ENCODE data around the gene ACVRL1.
A peak's percentile ranks its signal among the peaks of the same experiment; 100 is the strongest.

Gene ACVRL1

GRCh38 chr12:51944608-51945233 is 37.4 kb downstream of the ACVRL1 start:
- no peak for DNase-seq

GRCh38 chr12:51947246-51947996 is 40.1 kb downstream of the ACVRL1 start:
- DNase-seq: no peak

DNA sequence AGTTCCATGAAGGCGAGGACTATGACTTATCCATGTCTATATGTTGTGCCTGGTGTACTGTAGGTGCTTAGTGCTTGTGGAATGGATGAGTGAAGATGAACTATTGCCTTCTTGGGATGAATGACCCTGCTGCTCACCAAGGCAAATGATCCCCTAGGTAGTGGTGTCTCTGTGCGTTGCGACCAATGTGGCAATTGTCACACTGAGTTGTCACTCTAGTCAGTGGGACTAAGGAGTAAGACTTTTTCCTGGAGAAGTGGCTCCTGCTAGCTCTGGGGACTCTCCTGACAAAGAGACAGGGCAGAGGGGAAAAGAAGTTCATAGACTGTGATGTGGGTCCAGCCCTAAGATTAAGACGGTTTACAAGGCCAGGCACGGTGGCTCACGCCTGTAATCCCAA is 40.8 kb downstream of the ACVRL1 start:
- DNase-seq: no peak

GRCh38 chr12:51949342-51950030 is 42.2 kb downstream of the ACVRL1 start:
- no peak for DNase-seq

DNA sequence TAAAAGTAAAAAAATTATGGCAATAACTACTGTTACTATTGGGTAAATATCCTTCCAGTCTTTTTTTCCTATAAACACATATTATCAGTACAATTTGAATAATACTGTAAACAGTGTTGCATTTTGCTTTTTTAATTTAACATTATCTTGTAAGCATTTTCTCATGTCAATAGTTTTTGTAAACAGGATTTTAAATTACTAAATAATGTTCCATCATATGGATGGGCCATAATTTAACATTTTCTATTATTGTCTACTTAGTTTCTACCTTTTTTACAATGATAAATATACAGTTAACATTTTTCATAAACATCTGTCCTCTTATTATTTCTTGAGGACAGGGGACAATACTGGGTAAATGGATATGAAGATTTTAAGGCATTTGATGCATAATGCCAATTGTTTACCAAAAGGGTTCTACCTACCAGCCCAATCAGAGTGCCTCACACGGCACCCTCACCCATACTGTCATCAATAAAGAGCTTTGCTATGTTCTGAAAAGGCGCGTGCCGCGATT is 43.4 kb downstream of the ACVRL1 start:
- no peak for DNase-seq

- peak; percentile 79 for DNase-seq
Measured at GRCh38 chr12:51951199-51951842, 44.0 kb downstream of the ACVRL1 start, which contains the start of gene ACVR1B. ACVR1B (plus strand) TSS chr12:51951699; CDS start chr12:51951744, 45 bp downstream.

DNA sequence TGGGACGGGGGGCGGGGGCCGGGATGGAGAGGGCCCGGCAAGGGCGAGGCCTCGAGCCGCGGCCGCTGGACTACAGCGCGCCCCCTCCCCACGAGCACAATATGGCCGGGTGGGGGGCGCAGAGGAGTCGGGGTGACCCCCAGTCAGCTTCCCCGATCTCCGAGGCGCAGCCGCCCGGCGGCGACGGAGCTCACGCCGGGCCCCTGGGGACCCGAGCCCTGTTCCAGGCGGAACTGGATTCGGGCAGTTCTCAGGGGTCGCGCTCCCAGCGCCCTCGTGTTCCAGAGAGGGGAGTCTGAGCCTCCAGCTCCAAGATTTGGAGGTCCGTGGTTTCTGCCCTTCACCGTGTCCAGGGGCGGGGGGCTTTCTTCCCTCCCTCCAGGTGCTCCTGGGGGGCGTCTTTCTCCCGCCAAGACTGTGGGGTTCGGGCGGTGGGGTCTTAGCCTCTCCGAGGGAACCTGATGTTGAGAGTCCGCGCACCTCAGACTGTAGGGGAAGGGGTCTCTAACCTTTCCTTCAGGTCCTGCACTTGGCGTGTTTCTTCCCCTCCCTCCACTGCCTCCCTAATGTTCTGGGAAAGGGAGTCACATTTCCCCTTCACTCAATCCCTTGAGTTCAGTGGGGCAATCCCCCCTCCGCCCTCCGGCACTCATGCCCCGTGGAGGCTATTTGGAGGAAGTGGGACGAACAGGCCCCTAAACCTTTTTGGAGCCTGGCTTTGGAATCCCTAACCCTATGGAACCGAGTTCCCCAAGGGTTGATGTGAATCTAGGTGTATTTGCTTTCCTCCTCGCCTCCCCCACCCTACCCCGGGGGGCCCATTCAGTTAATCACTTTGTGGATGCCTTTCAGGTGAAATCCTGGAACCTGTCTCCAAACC is 44.8 kb downstream of the ACVRL1 start:
- peak; percentile 23 for DNase-seq

DNA sequence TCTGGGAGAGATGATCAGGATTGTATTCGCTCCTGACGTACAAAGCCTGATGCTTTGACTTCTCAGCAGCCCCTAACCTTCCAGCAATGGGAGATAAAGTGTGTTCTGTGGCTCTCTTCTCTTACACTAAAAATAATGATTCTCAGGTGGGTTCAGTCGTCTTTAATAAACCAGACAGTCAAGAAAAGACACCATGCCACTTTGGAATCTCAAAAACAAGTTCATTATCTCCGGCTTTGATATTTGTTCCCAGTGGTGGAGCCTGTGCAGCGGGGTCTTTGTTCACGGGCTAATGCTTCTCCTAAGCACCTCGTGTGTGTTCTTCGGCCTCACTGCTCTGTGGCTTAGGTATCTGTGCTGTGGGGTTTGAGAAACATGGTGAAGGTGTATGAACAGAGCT is 45.8 kb downstream of the ACVRL1 start:
- no peak for DNase-seq

GRCh38 chr12:51953864-51954263 is 46.6 kb downstream of the ACVRL1 start:
- no peak for DNase-seq

DNA sequence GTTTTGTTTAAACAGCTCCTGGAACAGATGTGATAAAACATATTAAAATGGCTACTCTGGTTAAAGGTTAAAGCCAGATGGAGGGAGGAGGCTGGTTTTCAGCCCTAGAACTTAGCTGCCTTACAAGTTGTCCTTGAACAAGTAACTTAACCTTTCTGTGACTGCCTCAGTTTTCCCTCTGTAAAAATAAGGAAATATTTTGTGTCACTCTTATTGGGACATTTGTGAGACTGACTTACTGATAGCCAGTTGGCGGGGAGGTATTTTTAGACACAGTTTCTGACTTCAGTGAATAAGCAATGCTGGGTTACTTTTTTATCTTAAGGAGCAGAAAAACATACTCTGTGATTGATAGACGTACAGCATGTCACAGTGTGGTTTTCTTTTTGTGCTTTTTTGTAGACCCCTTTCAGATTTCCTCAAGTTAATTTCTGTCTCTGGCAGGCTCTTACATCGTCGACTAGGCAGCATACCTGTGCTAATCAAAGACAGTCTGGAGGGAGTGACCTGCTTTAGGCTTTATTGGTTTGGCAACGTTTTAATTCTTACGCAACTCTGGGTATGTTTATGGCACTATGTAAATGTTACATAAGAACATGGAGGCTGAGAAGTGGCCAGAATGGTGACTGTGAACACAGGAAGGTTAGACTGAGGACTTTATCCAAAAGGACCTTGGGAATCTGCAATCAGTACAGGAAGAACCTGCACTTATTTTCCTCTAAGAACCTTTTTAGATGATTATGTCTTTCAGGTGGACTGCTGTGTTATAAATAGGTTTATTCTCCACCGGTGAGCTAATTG is 47.5 kb downstream of the ACVRL1 start:
- no peak for DNase-seq

DNA sequence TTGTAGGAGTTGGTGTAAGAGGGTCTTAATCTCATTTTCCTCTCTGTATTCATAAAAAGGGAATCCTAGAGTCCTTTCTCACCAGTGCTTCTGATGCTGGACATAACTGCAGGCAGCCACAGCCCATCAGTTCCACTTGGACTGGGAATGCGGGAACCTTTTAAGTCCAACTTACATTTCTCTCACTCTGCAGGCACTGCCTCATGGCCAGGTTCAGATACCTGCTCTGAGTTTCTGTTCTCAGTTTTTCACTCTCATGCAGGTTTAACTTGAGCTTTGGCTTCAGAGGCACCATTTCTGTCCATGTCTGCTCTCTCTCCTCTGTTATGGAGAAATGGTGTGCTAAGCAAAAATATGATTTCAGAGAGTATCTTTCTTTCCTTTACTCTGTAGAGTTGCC is 48.4 kb downstream of the ACVRL1 start:
- DNase-seq: no peak

GRCh38 chr12:51958542-51958941 is 51.2 kb downstream of the ACVRL1 start:
- no peak for DNase-seq

- no peak for DNase-seq
Measured at GRCh38 chr12:51959211-51959610, 51.9 kb downstream of the ACVRL1 start.

DNA sequence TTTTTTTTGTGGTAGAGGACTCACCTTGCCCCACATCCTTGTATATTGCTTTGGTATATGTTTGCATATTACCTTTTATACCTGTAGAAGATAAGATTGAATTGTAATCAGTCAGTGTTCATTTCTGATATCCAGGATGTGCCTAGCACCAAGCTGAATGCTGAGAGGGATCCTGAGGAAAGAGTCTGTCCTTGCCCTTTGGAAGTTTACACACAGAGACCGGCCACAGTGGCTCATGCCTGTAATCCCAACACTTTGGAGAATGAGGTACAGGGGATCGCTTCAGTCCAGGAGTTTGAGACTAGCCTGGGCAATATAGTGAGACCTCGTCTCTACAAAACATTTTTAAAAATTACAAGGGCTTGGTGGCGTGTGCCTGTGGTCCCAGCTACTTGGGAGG is 52.6 kb downstream of the ACVRL1 start:
- DNase-seq: no peak

GRCh38 chr12:51960488-51960887 is 53.2 kb downstream of the ACVRL1 start:
- no peak for DNase-seq

- DNase-seq: no peak
Measured at GRCh38 chr12:51960890-51961289, 53.6 kb downstream of the ACVRL1 start.

- DNase-seq: no peak
Measured at GRCh38 chr12:51961834-51962233, 54.5 kb downstream of the ACVRL1 start.

- DNase-seq: no peak
Measured at GRCh38 chr12:51962737-51963136, 55.4 kb downstream of the ACVRL1 start.

GRCh38 chr12:51963477-51963876 is 56.2 kb downstream of the ACVRL1 start:
- DNase-seq: no peak

- no peak for DNase-seq
Measured at GRCh38 chr12:51969643-51970042, 62.3 kb downstream of the ACVRL1 start.

DNA sequence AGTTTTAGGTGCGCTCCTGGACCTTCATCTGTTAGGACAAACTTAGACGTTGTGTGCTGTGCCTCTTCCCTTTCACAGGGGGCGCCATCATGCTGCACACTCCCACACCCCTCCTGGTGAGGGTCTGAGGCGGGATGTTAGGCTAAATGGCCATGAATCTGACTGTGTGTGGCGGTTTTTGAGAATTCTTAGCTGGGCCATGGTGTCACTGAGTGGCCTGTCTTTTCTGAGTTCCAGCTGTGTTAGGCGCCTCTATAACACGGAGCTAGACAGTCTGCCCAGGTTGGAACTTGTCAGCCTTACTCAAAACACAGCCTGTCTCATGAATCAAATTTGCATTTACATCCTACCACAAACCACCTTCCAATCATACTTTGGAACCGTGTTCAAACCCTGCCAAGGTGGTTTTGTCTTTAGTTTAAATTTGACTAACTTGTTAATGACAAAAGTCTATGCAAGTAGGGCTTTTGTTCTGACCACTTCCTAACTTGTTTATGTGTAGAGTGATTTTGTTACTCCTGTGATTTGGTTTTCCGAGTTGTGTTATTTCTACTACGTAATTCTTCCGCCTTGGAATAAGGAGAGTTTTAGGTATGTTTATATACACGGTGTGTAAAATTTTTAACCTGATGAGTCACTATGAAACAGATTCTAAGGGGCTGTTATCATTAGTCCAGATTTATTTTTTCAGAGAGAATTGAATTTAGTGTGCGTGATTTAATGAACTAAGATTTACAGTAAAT is 63.8 kb downstream of the ACVRL1 start:
- DNase-seq: peak; percentile 35

Measured in NK-92 treated with Interleukin-12 subunit alpha and Interleukin-12 subunit beta, amount 100 ng/mL, for 24 hours (cell line).